T-cell (primary cell): ENCODE results near the gene TENM3. TPM values are rescaled to one million over a fixed set of nuclear protein-coding genes. Genes with fewer than 3 reads are reported as not detected.

ENCODE experiments used
- ATAC-seq, 4 experiments: fragments of 200-7000 bp in 3 of 4; fragments of 150-1000 bp in 1 of 4; cut with Tn5 transposase; replicated peaks in 1 of 4; 1 replicate in 3 of 4; 2 replicates in 1 of 4; pipeline ENCODE4 v1.10.0; 2021; ENCODE audit warnings: moderate library complexity in 3 of 4, mild to moderate bottlenecking in 2 of 4, moderate number of reproducible peaks in 1 of 4
- CTCF ChIA-PET, 2 donors: fragments of 300-600 bp; sonication (Branson Sonifier 250); formaldehyde crosslinking; loops; one replicate each; lab custom pipeline; 2022; ENCODE audit warnings: antibody characterized with exemption in 2 of 2; lab: Charles Lee
- POLR2A ChIA-PET, 2 donors: fragments of 300-600 bp; sonication (Branson Sonifier 250); formaldehyde crosslinking; loops; one replicate each; lab custom pipeline; 2022; ENCODE audit warnings: antibody characterized with exemption in 2 of 2; lab: Charles Lee
- DNase-seq, 35 experiments: peaks; one replicate each; pipeline versions ENCODE4 v3.0.0 to v3.0.0-alpha.2; 2013 to 2023
- H3K27ac ChIP-seq: one replicate; pipeline ENCODE4 v1.5.1; 2013; ENCODE audit warnings: low read length
- H3K27me3 ChIP-seq, 2 experiments: replicated peaks in 1 of 2; 1 replicate in 1 of 2; 2 replicates in 1 of 2; pipeline versions ENCODE4 v1.6.1 to v1.7.0; 2013; ENCODE audit warnings: low read length in 1 of 2, mixed read lengths in 1 of 2; ENCODE audit not compliant: control insufficient read depth in 2 of 2, insufficient read depth in 2 of 2; ENCODE audit errors: extremely low read depth in 1 of 2
- H3K36me3 ChIP-seq, 2 donors: 1 replicate in 1 of 2; 2 replicates in 1 of 2; pipeline versions ENCODE4 v1.6.1 to v1.7.0; 2013; ENCODE audit warnings: low read length in 1 of 2; ENCODE audit not compliant: control insufficient read depth in 2 of 2, insufficient read depth in 1 of 2; ENCODE audit errors: extremely low read depth in 1 of 2
- H3K4me1 ChIP-seq, 2 experiments: 1 replicate in 1 of 2; 2 replicates in 1 of 2; pipeline versions ENCODE4 v1.6.1 to v1.7.0; 2013; ENCODE audit warnings: low read length in 2 of 2, mixed read lengths in 1 of 2; ENCODE audit not compliant: insufficient read depth in 2 of 2, control insufficient read depth in 1 of 2; ENCODE audit errors: extremely low read depth in 1 of 2
- H3K4me3 ChIP-seq, 2 donors: 1 replicate in 1 of 2; 2 replicates in 1 of 2; pipeline versions ENCODE4 v1.5.1 to v1.7.0; 2013; ENCODE audit warnings: mild to moderate bottlenecking in 2 of 2, low read length in 1 of 2, moderate library complexity in 1 of 2; ENCODE audit not compliant: control insufficient read depth in 1 of 2; ENCODE audit errors: extremely low read depth in 1 of 2
- H3K9me3 ChIP-seq: 2 replicates; pipeline ENCODE4 v1.7.0; 2013
- H3K27ac Mint-ChIP-seq, 2 donors: one replicate each; pipeline ENCODE4 v1.8.0; 2020 to 2021; ENCODE audit warnings: mild to moderate bottlenecking in 2 of 2, mixed read lengths in 2 of 2
- H3K27me3 Mint-ChIP-seq, 2 donors: one replicate each; pipeline ENCODE4 v1.8.0; 2021 to 2022; ENCODE audit warnings: mixed read lengths in 2 of 2
- H3K36me3 Mint-ChIP-seq: one replicate; pipeline ENCODE4 v1.8.0; 2021; ENCODE audit warnings: mixed read lengths
- H3K4me1 Mint-ChIP-seq, 3 donors: one replicate each; pipeline ENCODE4 v1.8.0; 2020 to 2022; ENCODE audit warnings: mixed read lengths in 3 of 3, mild to moderate bottlenecking in 1 of 3
- H3K4me3 Mint-ChIP-seq, 3 donors: one replicate each; pipeline ENCODE4 v1.8.0; 2020 to 2022; ENCODE audit warnings: mild to moderate bottlenecking in 3 of 3, mixed read lengths in 3 of 3, moderate library complexity in 3 of 3
- H3K9me3 Mint-ChIP-seq, 3 donors: one replicate each; pipeline ENCODE4 v1.8.0; 2020 to 2022; ENCODE audit warnings: mixed read lengths in 3 of 3
- WGBS: methylation state at CpG from one replicate; pipeline ENCODE4 v1.1.5; 2013; ENCODE audit warnings: missing lambda C conversion rate; ENCODE audit not compliant: insufficient coverage; 5-methylcytosine and 5-hydroxymethylcytosine counted together
- total RNA-seq, 35 experiments: library from RNA in 6 of 35; stranded (reverse) in 6 of 35; fragments of 120-200 nt in 1 of 35; gene quantifications; one replicate each; pipeline versions ENCODE4 v1.2.1 to v1.2.4 and lab custom pipeline; 2013 to 2026

The TENM3 gene
- total RNA-seq, 5 donors from 2014 or later (not counting 1 experiment from before 2014, with no cell fraction given): 0.03 to 0.44 (median 0.16) TPM; not detected in 2

- ChIA-PET POLR2A (no interaction called here), CTCF (no interaction called here)
- Histone ChIP-seq H3K9me3 (no peaks in the 10 kb centered on the region), H3K4me3 (no peak overlapping the region), H3K27ac (no peak overlapping the region), H3K36me3 (no peaks in the 10 kb centered on the region), H3K4me1 (no peaks in the 10 kb centered on the region), H3K27me3 (no peaks in the 10 kb centered on the region)
- no peaks in the 10 kb centered on the region for H3K36me3 Mint-ChIP-seq
- no peak overlapping the region for H3K4me3 Mint-ChIP-seq
- WGBS: no CpG with 5 or more reads among the region's 2 CpGs
- H3K27ac Mint-ChIP-seq: no peak overlapping the region
- no peaks in the 10 kb centered on the region for H3K4me1 Mint-ChIP-seq
- DNase-seq (no peak), ATAC-seq (no peak)
- peaks cover 4% of the 10 kb centered on the region in 2 donors for H3K27me3 Mint-ChIP-seq
- H3K9me3 Mint-ChIP-seq: peaks cover 0 to 4% (median 0%) of the 10 kb centered on the region in 3 donors
These were observed 276.3 kb downstream of the TENM3 start for GRCh38 chr4:182519528-182519927.

GRCh38 chr4:182521011-182521410, 277.8 kb downstream of the TENM3 start:
- Mint-ChIP-seq H3K27ac (no peak overlapping the region), H3K36me3 (no peaks in the 10 kb centered on the region), H3K4me1 (no peaks in the 10 kb centered on the region), H3K4me3 (no peak overlapping the region), H3K9me3 (peaks cover 0 to 4% (median 0%) of the 10 kb centered on the region in 3 donors), H3K27me3 (peaks cover 4% of the 10 kb centered on the region in 2 donors)
- POLR2A ChIA-PET: no interaction called here
- H3K27ac ChIP-seq: no peak overlapping the region
- H3K9me3 ChIP-seq: no peaks in the 10 kb centered on the region
- ATAC-seq: no peak
- no CpG with 5 or more reads among the region's 1 CpG for WGBS
- no peak overlapping the region for H3K4me3 ChIP-seq
- CTCF ChIA-PET: no interaction called here
- H3K27me3 ChIP-seq: no peaks in the 10 kb centered on the region
- H3K4me1 ChIP-seq: no peaks in the 10 kb centered on the region
- H3K36me3 ChIP-seq: no peaks in the 10 kb centered on the region
- DNase-seq: no peak

DNA sequence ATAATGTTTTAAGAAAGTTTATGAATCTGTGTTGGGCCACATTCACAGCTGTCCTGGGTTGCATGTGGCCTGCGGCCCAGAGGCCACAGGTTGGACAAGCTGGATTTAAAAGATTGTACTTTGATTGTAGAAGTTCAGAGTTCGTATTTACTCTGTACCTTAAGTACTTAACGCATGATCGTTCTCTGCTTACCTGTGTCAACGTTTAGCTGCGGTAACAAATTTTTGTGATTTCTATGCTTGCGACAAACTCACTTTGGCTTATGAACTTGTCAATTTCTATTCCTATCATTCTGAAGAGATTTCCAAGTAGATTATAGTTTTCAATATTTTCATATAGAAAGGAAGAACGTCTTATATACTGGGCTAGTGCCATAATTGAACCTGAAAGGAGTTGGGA, 285.6 kb downstream of the TENM3 start:
- CTCF ChIA-PET: no interaction called here
- peaks cover 13 to 15% of the 10 kb centered on the region in 2 donors for H3K27me3 Mint-ChIP-seq

GRCh38 chr4:182530451-182530850, 287.2 kb downstream of the TENM3 start:
- H3K4me3 Mint-ChIP-seq: no peak overlapping the region
- WGBS: 86% methylated on average over 4 of the region's 8 CpGs
- Histone ChIP-seq H3K27ac (no peak overlapping the region), H3K9me3 (no peaks in the 10 kb centered on the region), H3K27me3 (no peaks in the 10 kb centered on the region), H3K4me3 (no peak overlapping the region), H3K36me3 (no peaks in the 10 kb centered on the region), H3K4me1 (no peaks in the 10 kb centered on the region)
- no peak for ATAC-seq
- H3K9me3 Mint-ChIP-seq: no peaks in the 10 kb centered on the region
- no peak overlapping the region for H3K27ac Mint-ChIP-seq
- no peaks in the 10 kb centered on the region for H3K4me1 Mint-ChIP-seq
- H3K27me3 Mint-ChIP-seq: peaks cover 13 to 15% of the 10 kb centered on the region in 2 donors
- H3K36me3 Mint-ChIP-seq: no peaks in the 10 kb centered on the region
- POLR2A ChIA-PET: no interaction called here
- CTCF ChIA-PET: no interaction called here
- no peak for DNase-seq

More for the DNA sequence above, 285.6 kb downstream of the TENM3 start:
- no peaks in the 10 kb centered on the region for H3K9me3 Mint-ChIP-seq
- WGBS: 86% methylated on average over 3 of the region's 8 CpGs
- H3K27ac Mint-ChIP-seq: no peak overlapping the region
- POLR2A ChIA-PET: no interaction called here
- no peaks in the 10 kb centered on the region for H3K4me1 ChIP-seq
- H3K27me3 ChIP-seq: no peaks in the 10 kb centered on the region
- H3K9me3 ChIP-seq: no peaks in the 10 kb centered on the region
- no peaks in the 10 kb centered on the region for H3K36me3 Mint-ChIP-seq
- no peak overlapping the region for H3K4me3 Mint-ChIP-seq
- no peak overlapping the region for H3K4me3 ChIP-seq
- no peak for DNase-seq
- no peak overlapping the region for H3K27ac ChIP-seq
- H3K36me3 ChIP-seq: no peaks in the 10 kb centered on the region
- no peak for ATAC-seq
- H3K4me1 Mint-ChIP-seq: no peaks in the 10 kb centered on the region

DNA sequence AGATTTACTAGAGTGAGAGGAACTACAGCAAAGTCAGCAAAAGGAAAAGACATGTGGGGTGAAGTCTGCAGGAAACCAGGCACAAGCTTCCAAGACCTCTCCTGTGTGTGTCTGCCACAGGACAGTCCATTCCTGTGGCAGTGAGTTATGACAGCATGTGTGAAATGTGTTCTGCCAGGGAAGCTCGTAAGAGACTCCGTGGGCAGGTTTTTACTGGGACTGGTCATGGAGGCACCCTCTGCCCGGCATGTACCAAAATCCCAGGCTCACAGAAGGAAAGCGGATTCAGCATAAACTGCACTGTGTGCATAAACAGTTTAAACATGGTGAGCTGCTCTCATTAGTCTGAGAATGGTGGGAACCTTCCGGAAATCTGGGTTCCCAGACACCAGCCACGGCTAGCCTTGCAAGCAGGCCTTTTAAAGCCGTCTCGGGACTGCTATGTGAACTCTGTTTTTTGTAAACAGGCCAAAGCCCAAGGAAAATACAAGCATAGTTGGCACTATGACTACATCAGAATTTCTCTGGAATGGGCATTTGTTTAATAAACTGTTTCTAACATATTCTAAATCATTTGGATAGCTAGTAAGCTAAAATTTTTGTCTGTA, 288.5 kb downstream of the TENM3 start:
- WGBS: 83% methylated on average over 8 of the region's 8 CpGs
- no peak overlapping the region for H3K27ac ChIP-seq

GRCh38 chr4:182532441-182532840, 289.2 kb downstream of the TENM3 start:
- no peaks in the 10 kb centered on the region for H3K9me3 ChIP-seq
- POLR2A ChIA-PET: no interaction called here
- no peaks in the 10 kb centered on the region for H3K4me1 ChIP-seq
- Mint-ChIP-seq H3K27me3 (peaks cover 9% of the 10 kb centered on the region in 2 donors), H3K27ac (no peak overlapping the region), H3K36me3 (no peaks in the 10 kb centered on the region), H3K4me1 (no peaks in the 10 kb centered on the region), H3K4me3 (no peak overlapping the region), H3K9me3 (no peaks in the 10 kb centered on the region)
- H3K27ac ChIP-seq: no peak overlapping the region
- no peak overlapping the region for H3K4me3 ChIP-seq
- H3K36me3 ChIP-seq: no peaks in the 10 kb centered on the region
- CTCF ChIA-PET: no interaction called here
- H3K27me3 ChIP-seq: no peaks in the 10 kb centered on the region
- no CpG with 5 or more reads among the region's 2 CpGs for WGBS
- DNase-seq (no peak), ATAC-seq (no peak)

More for the DNA sequence above, 288.5 kb downstream of the TENM3 start:
- Mint-ChIP-seq H3K4me1 (no peaks in the 10 kb centered on the region), H3K36me3 (no peaks in the 10 kb centered on the region), H3K9me3 (no peaks in the 10 kb centered on the region), H3K27me3 (peaks cover 9% of the 10 kb centered on the region in 2 donors), H3K4me3 (no peak overlapping the region), H3K27ac (no peak overlapping the region)
- CTCF ChIA-PET: no interaction called here
- Histone ChIP-seq H3K36me3 (no peaks in the 10 kb centered on the region), H3K4me3 (no peak overlapping the region), H3K9me3 (no peaks in the 10 kb centered on the region), H3K4me1 (no peaks in the 10 kb centered on the region), H3K27me3 (no peaks in the 10 kb centered on the region)
- DNase-seq: no peak
- POLR2A ChIA-PET: no interaction called here
- ATAC-seq: no peak

GRCh38 chr4:182533964-182534363, 290.8 kb downstream of the TENM3 start:
- Histone ChIP-seq H3K9me3 (no peaks in the 10 kb centered on the region), H3K4me1 (no peaks in the 10 kb centered on the region), H3K4me3 (no peak overlapping the region), H3K36me3 (no peaks in the 10 kb centered on the region), H3K27ac (no peak overlapping the region), H3K27me3 (no peaks in the 10 kb centered on the region)
- no peaks in the 10 kb centered on the region for H3K9me3 Mint-ChIP-seq
- H3K4me3 Mint-ChIP-seq: no peak overlapping the region
- no peaks in the 10 kb centered on the region for H3K4me1 Mint-ChIP-seq
- CTCF ChIA-PET: no interaction called here
- 71% methylated on average over 1 of the region's 1 CpG for WGBS
- DNase-seq (no peak), ATAC-seq (no peak)
- no peak overlapping the region for H3K27ac Mint-ChIP-seq
- H3K36me3 Mint-ChIP-seq: no peaks in the 10 kb centered on the region
- H3K27me3 Mint-ChIP-seq: peaks cover 6% of the 10 kb centered on the region in 2 donors
- POLR2A ChIA-PET: no interaction called here
